A673 (cell line): ENCODE data around the gene GPR161. TPM values are rescaled to one million over a fixed set of nuclear protein-coding genes. Genes with fewer than 3 reads are reported as not detected.
A peak's percentile ranks its signal among the peaks of the same experiment; 100 is the strongest.

ENCODE experiments used
- BruUV-seq: library from RNA; stranded (reverse); fragments of 400-500 nt; replicated peaks from 2 replicates; lab custom pipeline; 2021; lab: Mats Ljungman, UMichigan
- CTCF ChIA-PET: fragments of 300-600 bp; sonication (Branson Sonifier 250); formaldehyde crosslinking; loops from one replicate; lab custom pipeline; 2022; ENCODE audit warnings: antibody characterized with exemption; lab: Charles Lee
- POLR2A ChIA-PET: fragments of 300-600 bp; sonication (Branson Sonifier 250); formaldehyde crosslinking; loops from one replicate; lab custom pipeline; 2022; ENCODE audit warnings: antibody characterized with exemption; ENCODE audit not compliant: low non-redundant PET; lab: Charles Lee
- DNase-seq: peaks from one replicate; pipeline ENCODE4 v3.0.0-alpha.2; 2015; ENCODE audit warnings: low spot score
- H3K27ac ChIP-seq: fragments of 200-600 bp; sonication (generic); 2 replicates; pipeline ENCODE4 v1.5.1; 2016; ENCODE audit warnings: mixed run types, low read depth, mild to moderate bottlenecking, mixed read lengths, antibody characterized with exemption, low read length; ENCODE audit not compliant: poor library complexity, severe bottlenecking
- H3K27me3 ChIP-seq: fragments of 200-600 bp; sonication (generic); replicated peaks from 2 replicates; pipeline ENCODE4 v1.6.1; 2017; ENCODE audit warnings: mixed run types, low read depth, mild to moderate bottlenecking, mixed read lengths, antibody characterized with exemption, low read length; ENCODE audit not compliant: insufficient read depth, poor library complexity
- H3K36me3 ChIP-seq: fragments of 200-600 bp; sonication (generic); 2 replicates; pipeline ENCODE4 v1.6.1; 2016; ENCODE audit warnings: mixed run types, mild to moderate bottlenecking, mixed read lengths, antibody characterized with exemption, low read length; ENCODE audit not compliant: insufficient read depth, poor library complexity, severe bottlenecking
- H3K4me1 ChIP-seq: fragments of 200-600 bp; sonication (generic); 2 replicates; pipeline ENCODE4 v1.6.1; 2017; ENCODE audit warnings: mixed run types, mild to moderate bottlenecking, mixed read lengths, antibody characterized with exemption, low read length; ENCODE audit not compliant: insufficient read depth, poor library complexity, severe bottlenecking
- H3K4me3 ChIP-seq: fragments of 200-600 bp; sonication (generic); 2 replicates; pipeline ENCODE4 v1.5.1; 2016; ENCODE audit warnings: low read depth, mixed run types, mild to moderate bottlenecking, mixed read lengths, low read length; ENCODE audit not compliant: poor library complexity, severe bottlenecking
- H3K9me3 ChIP-seq: fragments of 200-600 bp; sonication (generic); 2 replicates; pipeline ENCODE4 v1.6.1; 2016; ENCODE audit warnings: mixed run types, low read depth, mild to moderate bottlenecking, mixed read lengths, antibody characterized with exemption, low read length; ENCODE audit not compliant: poor library complexity, severe bottlenecking
- EZH2 ChIP-seq: fragments of 200-600 bp; sonication (generic); IDR thresholded peaks from 2 replicates; pipeline ENCODE4 v1.6.1; 2017; ENCODE audit warnings: borderline replicate concordance, low read depth, mild to moderate bottlenecking, mixed read lengths, antibody characterized with exemption, low read length; ENCODE audit not compliant: poor library complexity, severe bottlenecking
- intact Hi-C: fragments of 100-400 bp; cut with micrococcal nuclease; formaldehyde crosslinking; loops from one replicate; pipeline ENCODE4 v1.10.0; 2022; ENCODE audit not compliant: unreplicated experiment
- total RNA-seq: library from RNA; stranded (reverse); gene quantifications from 2 replicates; pipeline ENCODE4 v1.2.3, GENCODE V29; 2021
- TF ChIP-seq, protein P1 (sequence below): fragments of 300-800, 200-600 bp; sonication (generic); conservative IDR thresholded peaks from 2 replicates; pipeline ENCODE4 v1.5.1; 2017; ENCODE audit warnings: low read depth, mild to moderate bottlenecking, antibody characterized with exemption, low read length, moderate library complexity, mixed read lengths

GPR161 gene
- total RNA-seq, 1 experiment from 2014 or later = 17.4 TPM

DNA sequence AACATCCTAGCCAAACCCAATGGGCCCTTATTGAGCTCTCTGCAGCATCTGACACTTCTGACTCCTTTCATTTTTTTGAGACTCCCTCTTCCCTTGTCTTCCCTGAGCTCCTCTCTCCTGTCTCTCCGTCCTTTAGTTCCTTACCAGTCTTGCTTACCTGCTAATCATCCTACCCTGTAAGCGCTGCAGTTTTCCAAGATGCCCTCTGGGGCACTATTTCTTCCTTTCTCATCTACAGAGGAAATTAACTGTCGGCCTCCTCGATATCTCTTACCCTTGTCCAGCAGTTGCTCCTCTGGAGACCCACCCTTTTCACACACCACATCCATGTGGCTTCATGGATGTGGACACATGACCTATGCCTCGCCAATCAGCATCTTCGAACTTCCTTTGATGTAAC is 6.8 kb downstream of the GPR161 start:
- Histone ChIP-seq H3K27me3 (no peaks in the 10 kb centered on the region), H3K36me3 (no peaks in the 10 kb centered on the region), H3K4me1 (peaks cover 15% of the 10 kb centered on the region), H3K27ac (no peak overlapping the region), H3K4me3 (no peak overlapping the region), H3K9me3 (no peaks in the 10 kb centered on the region)
- intact Hi-C loops = no loop called here
- POLR2A ChIA-PET = no interaction called here
- no peak for TF ChIP-seq EZH2
- TF ChIP-seq, protein P1, sequence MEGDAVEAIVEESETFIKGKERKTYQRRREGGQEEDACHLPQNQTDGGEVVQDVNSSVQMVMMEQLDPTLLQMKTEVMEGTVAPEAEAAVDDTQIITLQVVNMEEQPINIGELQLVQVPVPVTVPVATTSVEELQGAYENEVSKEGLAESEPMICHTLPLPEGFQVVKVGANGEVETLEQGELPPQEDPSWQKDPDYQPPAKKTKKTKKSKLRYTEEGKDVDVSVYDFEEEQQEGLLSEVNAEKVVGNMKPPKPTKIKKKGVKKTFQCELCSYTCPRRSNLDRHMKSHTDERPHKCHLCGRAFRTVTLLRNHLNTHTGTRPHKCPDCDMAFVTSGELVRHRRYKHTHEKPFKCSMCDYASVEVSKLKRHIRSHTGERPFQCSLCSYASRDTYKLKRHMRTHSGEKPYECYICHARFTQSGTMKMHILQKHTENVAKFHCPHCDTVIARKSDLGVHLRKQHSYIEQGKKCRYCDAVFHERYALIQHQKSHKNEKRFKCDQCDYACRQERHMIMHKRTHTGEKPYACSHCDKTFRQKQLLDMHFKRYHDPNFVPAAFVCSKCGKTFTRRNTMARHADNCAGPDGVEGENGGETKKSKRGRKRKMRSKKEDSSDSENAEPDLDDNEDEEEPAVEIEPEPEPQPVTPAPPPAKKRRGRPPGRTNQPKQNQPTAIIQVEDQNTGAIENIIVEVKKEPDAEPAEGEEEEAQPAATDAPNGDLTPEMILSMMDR = no peak
- CTCF ChIA-PET = no interaction called here
- BruUV-seq = no TSS peak
- no peak for DNase-seq

DNA sequence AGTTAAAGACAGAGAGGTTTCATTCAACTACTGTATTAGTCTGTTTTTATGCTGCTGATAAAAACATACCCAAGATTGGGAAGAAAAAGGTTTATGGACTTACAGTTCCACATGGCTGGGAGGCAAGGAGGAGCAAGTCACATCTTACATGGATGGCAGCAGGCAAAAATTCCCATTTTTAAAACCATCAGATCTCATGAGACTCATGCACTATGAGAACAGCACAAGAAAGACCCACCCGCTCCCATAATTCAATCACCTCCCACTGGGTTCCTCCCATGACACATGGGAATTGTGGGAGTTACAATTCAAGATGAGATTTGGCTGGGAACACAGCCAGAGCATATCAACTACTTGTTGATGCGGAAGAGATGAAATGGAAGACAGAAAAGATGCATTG is 9.2 kb downstream of the GPR161 start:
- TF ChIP-seq, protein P1 = no peak
- no peak for TF ChIP-seq EZH2
- H3K36me3 ChIP-seq = no peaks in the 10 kb centered on the region
- peaks cover 18% of the 10 kb centered on the region for H3K4me1 ChIP-seq
- no peak overlapping the region for H3K4me3 ChIP-seq
- intact Hi-C loops = no loop called here
- no peak overlapping the region for H3K27ac ChIP-seq
- H3K27me3 ChIP-seq = no peaks in the 10 kb centered on the region
- ChIA-PET POLR2A (no interaction called here), CTCF (no interaction called here)
- peak; percentile 35 for DNase-seq
- BruUV-seq = no TSS peak
- H3K9me3 ChIP-seq = no peaks in the 10 kb centered on the region

DNA sequence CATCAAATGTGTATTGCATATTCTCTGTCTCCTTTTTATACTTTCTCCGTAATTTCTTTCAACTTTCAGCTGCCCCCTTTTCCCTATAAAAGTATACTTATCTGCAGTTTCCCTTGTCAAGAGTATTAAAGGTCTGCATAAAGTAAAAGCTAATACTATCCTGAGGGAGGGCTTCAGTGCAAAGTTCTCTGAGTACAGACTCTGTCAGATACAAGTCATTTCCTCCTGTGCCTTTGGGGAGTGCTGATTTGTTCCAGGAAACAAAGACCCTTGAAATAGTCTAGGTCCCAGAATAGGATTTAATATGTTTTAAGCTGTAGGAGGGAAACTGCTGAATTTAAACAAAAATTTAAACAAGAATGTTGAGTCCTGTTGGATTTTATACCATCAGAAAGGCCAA is 11.7 kb downstream of the GPR161 start:
- BruUV-seq = no TSS peak
- Histone ChIP-seq H3K4me1 (peaks cover 22% of the 10 kb centered on the region), H3K27ac (no peak overlapping the region), H3K9me3 (no peaks in the 10 kb centered on the region), H3K4me3 (no peak overlapping the region), H3K27me3 (no peaks in the 10 kb centered on the region), H3K36me3 (no peaks in the 10 kb centered on the region)
- ChIA-PET CTCF (no interaction called here), POLR2A (no interaction called here)
- TF ChIP-seq EZH2 = no peak
- TF ChIP-seq, protein P1 = no peak
- intact Hi-C loops = no loop called here
- DNase-seq = no peak
